Measurements from ENCODE around the gene MRPL53.

The MRPL53 gene

DNA sequence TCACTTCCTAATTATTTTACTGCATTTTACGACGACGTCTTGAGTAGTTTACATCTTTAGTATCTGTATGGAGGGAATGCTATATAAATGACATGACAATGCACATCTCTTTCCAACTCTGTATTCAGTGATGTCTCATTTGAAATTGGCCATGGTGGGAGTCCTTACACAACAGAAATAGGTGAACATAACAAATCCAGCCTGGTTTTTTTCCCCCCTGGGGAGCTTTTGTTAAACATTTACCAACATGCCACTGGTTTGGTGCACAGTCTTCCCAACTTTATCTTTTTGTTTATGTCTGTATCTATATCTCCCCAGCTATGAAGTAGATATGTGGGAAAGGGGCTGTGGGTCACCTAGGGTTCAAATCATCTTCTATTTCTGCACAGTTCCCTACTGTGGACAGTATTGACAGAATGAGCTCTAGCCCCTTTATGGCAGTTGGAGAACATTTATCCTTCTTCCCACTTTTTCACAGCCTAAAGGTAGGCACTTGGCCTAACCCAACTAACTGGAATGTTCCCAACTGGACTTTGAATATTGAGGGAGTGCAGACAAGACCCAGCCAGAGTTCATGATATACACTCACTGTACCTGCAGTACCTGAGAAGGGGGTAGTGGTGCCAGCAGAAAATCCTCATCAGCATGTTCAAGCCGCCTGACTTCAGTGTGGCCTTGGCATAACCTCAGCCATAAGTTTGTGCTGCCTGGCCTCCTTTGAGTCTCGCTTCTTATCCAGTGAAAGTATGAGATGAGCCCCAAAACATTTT, 25.1 kb downstream of the MRPL53 start:
- DNase-seq = no peak

DNA sequence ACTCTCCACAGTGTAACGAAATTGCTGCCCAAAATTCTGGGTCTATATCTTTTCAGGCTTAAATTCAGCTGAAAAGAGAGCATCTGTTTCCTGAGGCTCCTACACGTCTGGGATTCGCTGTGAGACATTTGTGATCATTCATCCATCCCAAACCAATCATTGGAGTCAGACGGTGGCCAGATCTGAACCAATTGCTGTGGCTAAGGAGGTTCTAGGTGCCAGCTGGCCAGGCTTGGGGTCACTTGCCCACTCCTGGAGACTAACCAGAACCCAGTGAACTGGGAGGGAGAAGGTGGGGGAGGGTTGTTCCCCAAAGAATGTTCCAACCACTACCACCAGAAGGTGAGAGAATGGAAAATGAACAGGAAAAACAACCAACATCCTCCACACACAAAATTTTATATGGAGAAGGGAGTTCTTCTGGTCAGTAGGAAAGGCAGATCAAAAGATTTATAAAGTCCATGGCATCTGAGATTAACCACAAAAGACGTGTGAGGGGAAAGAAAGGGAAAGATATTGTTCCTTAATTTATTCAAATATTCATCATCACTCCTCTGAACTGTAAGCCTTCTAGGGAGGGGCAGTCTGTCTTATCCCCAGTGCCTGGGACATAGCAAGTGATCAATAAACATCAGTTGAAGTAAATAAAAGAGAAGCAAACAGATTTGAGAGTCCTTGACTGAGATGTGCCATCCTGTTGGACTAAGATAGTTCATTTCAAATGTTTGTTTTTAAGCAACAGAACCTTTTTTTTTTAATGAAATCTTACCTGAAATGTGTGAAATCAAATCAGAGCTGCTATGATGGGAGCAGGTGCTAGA, 27.8 kb downstream of the MRPL53 start:
- DNase-seq = peak; percentile 23

DNA sequence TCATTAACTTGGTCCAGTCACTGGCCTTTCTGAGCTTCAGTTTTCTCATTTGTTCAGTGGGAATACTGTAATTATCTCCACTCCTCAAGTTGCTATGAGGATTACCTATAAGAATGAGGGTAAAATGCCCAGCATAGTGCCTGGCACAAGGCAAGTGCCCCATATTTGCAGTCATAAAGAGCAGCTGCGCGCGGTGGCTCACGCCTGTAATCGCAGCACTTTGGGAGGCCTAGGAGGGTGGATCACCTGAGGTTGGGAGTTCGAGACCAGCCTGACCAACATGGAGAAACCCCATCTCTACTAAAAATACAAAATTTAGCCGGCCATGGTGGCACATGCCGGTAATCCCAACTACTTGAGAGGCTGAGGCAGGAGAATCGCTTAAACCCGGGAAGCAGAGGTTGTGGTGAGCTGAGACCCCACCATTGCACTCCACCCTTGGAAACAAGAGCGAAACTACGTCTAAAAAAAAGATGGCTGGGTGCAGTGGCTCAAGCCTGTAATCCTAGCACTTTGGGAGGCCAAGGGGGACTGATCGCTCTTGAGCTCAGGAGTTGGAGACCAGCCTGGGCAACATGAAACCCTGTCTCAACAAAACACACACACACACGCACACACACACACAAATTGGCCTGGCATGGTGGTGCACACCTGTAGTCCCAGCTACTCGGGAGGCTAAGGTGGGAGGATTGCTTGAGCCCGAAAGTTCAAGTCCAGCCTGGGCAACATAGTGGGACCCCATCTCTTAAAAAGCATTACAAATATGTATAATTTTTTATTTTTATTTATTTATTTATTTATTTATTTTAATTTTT, 29.8 kb downstream of the MRPL53 start:
- DNase-seq = peak; percentile 14

DNA sequence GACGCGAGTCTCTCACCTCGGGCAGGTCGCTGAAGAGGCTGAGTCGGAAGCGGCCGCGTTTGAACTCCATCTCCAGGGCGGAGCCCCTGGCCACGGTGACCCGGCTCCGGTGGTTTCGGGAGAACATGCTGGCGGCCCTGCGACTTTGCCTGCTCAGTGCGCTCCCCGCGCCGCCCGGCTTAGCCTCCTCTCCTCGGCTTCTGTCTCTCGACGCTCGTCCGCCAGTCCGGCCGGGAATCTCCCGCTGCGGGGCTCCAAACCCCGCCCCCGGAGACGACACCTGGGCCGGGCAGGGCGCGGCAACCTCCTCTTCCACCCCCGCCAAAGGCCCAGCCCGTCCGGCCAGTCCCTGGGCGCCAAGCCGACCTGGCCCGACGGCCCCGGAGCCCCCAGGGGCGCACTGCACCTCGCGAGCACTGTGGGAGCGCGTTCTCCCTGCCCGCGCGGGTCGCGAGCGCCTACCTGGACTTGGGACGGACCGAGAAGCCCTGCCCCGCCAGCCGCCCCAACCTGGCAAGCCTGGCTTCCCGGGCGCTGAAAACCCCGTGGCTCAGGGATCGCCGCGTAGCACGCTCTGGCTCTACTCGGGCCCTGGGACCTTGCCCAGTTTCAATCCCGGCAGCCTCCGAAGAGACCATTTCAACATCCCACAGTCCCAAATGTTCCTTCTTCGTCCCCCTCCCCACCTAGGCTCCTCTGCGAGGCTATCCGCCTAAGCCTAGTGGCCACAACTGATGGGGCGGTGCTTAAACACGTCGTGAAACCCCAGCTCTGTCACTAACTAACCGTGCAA, 30.6 kb downstream of the MRPL53 start, which contains the start of gene RTKN:
Gene RTKN (minus strand): TSS at position 248 of the 793 bp plus-strand sequence. CDS start 121 bp downstream, at position 127.
- peak; percentile 61 for DNase-seq

DNA sequence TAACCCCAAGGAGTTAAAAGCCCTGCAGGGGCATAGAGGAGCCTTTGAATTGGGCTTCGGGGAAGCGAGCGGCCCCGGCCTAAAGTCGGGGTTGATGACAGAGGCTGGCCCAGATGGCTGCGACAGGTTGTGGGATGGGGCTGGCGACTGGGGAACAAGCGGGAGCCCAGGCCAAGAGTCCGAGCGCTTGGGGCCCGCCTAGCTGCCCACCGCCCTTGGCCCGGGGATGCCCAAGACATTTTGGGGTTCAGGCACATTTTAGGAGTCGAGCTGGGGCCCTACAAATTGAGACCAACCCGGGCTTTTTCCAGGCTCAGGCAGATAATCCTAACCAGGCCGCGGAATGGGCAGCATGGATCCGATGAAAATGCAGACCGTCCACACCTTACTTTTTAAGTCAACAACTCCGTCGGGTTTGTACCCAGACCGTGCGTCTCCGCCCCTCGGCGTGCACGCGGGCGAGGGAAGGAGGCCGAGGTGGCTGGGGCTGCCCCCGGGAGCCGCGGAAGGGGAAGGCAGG, 31.2 kb downstream of the MRPL53 start:
- peak; percentile 61 for DNase-seq

DNA sequence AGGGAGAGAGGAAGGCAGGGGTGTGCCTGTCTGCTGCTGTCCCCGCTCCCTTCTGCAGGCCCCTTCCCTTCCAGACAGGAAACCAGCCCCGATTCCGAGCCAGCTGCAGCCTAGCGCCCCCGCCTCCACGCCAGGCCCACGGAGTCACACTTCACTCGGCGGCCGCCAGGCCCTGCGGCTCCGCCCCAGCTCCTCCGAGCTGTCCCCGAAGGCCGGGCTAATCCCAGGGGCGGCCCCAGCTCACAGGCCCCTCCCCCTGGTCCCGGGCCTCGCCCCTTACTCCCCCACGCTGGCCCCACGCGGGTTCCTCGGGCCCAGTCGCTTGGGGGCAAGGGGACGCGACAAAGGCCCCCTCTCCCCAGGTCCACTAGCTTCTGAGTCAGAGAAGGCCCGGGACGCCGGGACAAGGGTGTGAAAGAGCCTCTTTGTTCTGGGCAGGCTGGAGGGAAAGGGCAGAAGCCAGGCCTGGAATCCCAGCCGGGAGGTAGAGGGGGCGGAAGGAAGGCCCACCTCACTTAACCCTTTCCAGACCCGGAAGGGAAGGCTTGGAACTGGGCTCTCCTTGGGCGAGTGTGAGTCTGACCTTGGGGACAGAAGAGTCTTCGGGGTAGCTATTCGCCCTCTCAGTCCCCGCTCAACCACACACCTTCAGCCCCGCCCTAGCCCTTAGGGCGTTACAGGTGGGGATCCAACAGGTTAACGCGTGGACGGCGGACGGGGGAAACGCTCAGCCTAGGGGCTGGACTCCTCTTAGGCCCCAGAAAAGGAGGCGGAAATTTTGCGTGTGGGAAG, 31.9 kb downstream of the MRPL53 start:
- DNase-seq = peak; percentile 96

DNA sequence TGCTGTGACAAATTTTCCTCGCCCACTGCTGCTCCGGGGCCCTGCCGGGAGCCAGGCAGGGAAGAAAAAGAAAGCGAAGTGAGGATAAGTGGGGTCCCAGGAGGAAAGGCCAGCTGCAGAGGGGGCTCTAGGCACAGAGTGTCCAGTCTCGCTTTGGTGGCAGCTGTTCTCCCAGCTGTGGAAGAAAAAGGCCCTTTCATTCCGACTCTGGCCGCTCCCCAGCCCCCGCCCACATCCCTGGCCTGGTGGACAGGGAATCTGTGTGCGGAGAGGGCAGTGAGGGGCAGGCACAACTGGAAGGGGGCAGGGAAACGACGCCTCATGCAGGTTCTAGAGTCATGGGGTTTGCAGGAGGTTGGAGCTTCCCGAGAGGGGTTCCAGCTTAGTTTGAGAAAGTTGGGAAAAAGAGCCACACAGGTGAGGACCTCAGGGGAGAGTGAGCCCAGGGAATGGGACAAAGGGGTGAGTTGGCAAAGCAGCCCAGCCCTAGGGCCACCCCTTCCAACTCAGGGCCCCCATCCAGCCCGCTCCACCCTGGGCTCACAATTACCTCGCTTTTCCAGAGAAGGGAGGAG, 32.6 kb downstream of the MRPL53 start:
- peak; percentile 93 for DNase-seq

DNA sequence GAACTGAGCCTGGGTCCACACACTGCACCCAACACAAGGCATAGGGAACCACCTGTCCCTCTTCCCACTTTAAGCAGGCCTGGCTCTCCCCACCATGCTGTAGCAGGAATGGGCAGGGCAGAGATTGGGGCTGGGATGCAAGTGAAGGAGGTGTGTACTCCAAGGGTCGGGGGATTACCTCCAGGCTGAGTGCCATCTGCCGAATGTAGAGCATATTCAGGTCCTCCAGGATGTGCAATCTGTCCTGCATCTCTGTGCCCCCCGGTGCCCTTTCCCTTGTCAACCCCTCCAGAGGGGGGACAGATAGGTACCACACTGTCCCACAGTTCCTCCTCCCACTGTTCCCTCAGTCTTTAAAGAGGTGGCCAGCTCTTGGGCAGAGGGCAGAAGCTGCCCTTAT, 33.1 kb downstream of the MRPL53 start:
- no peak for DNase-seq

DNA sequence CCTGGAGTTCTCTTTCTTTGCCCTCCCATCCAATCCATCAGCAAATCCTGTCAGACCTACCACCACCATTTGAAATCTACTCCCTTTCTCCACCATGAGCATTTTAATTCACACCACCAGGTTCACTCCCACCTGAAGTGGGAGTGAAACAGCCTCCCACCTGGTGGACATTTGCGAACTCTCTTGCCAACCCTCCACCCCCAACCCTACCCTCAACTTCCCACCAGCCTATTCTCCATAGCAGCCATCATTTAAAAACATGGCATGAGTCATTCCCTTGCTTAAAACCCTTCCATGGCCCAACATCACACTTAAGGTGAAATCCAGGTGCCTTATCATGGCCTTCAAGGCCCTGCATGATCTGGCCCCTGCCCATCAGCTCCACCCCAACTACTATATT, 34.2 kb downstream of the MRPL53 start:
- DNase-seq = peak; percentile 13

DNA sequence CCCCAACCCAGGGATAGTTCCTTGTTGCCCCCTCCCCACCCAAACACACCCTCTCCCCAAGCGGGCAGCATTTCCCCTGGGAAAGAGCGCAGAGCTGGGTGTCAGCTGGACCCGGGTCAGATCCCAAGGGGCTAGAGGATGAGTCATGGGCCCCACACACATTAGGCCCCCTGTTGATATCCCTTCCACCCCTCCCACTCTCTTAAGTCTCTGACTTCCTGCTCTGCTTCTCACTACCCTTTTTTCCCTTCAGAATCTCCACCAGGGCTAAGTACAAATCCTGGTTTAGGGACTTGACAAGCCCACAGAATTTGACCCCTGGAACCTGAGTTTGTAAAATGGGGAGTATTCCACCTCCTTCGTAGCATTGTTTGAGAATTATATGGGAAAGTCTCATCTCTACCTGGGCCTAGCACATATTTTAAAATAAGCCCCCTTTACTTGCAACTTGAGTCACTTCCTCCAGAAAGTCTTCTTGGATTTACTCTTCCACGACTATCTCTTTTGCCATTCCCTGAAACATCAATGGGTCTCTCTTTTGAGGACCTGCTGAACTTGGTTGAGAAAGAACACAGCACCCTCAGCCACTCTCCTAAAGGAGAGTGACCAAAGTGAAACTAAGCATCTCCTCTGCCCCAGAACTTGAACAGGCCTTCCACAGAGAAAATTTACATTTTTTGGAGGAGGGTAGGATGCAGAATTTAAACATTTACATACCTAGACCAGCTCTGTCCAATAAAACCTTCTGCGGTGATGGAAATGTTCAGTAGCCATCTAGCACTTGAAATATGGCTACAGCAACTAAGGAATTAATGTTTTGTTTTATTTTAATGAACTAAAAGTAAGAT, 35.4 kb downstream of the MRPL53 start:
- DNase-seq = peak; percentile 19

DNA sequence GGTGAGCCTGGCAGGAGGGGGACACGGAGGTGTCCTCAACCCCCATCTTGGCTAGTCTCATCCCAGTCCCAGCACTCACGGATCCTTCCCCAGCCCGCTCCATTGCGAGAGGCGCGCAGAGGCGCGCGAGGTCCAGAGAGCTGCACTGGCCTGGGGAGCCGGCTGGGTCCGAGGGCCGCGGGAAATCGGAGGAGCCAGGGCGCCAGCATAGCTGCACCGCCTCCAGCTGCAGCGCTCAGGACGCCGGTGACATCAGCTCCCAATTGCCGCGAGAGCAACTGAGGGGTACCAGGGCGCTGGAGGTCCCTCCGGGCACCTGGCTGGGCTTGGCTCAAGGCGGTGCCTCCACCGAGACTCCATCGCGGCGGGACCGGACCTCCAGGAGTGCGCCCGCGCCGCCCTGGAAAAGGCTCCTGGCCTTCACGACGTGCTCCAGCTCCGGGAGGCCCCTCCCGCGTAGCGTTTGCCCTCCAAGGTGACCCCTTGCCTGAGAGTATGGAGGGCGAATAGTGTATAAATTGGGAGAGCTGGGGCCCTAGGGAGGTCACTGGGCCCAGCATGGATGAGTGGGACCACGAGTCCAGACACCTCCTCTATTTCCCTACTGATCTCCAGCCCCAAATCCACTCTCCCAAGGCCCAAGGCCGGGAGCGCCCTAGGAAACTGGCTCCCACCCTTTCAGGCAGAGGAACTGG, 36.2 kb downstream of the MRPL53 start:
- DNase-seq = peak; percentile 22

DNA sequence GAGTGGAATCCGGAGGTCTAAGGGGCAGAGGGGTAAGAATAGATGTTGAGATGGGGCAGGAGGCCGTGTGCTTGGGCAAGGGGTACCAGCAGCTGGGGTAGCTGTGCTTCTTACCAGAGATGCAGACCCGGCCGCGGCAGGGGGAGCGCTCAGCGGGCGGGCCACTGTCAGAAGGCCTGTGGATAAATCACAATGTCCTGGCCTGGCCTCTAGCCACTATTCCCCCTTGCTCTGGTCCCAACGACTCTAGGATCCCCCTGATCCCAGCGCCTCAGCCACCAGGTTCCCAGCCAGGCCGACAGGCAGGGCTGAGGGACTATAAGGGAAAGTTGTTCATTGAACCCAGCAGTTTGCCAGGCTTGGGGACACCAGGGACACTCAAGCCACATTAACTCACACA, 42.0 kb downstream of the MRPL53 start:
- DNase-seq = no peak

DNA sequence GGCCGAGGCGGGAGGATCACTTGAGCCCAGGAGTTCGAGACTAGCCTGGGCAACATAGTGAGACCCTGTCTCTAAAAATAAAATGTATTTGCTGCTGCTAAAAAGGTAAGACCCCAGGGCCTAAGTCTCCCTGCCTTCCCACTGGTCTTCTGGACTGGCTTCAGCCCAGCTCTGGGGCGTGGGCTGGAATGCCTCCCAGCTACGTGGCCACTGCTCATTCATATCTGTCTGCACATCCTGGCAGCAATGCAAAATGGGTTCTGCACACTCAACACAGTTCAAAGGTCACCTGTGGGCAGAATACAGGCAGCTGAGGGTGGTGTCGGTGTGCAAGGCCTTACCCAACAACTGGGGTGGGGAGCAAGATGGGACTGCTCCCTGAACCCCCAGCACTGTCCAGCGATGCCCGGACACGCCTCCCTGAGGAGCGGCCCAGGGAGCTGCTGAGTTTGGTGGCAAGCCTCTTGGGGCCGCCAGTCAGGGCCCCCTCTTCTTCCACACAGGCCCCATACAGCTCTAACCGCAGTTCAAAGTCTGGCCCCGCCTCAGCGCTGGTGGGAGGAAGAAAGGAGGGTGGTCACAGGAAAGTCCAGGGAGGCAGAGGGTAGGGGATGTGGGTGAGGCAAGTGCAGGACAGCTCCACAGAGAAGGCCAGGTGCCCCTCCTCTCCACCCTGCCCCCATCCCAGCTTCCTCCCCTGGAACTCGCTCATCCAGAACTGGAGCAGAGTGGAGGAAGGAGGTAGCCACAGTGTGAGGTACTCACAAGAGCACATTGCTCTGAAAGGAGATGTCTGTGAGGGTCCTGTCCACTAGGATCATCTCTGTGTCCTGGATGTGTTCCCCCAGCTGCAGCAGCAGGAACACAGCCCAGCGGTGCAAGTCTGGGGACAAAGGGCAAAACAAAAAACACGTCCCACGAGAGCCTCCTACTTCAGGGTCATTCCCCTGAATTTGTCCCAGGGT, 42.7 kb downstream of the MRPL53 start:
- no peak for DNase-seq

DNA sequence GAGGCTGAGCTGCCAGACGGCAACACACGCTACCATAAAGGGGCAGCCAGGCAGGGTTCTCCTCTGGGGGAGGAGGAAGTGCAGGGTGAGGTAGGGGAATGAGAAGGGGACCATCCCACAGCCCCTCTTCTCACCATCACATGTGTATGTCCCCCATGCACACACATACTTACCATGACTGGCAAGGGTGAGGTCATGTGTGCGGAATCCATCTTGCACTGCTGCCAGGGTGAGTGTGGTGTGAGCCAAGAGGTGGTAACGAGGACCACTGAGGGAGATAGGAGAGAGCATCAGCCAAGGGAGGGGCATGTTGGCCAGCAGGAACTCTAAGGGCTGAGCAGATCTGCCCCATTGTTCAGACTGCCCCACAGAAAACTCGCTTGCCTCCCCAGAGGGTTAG, 43.8 kb downstream of the MRPL53 start:
- no peak for DNase-seq

DNA sequence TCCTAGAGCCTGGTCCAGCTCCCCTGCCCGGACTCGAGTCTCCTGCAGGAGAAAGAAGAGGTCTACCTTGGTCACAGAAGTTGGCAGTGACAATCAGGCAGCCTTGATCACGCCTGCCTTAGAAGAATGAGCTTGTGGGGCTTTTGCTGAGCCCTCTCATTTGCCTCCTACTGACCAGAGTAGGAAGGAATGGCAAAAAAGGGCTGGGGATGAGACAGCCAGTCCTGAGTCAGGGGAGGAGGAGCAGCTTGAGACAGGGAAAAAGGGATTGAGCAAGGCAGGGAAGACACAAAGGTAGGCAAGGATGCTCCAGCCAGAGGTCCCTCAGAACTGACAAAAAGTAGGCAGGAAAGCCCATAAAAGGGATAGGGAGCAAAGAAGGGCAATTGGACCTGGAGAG, 44.9 kb downstream of the MRPL53 start:
- DNase-seq = no peak

DNA sequence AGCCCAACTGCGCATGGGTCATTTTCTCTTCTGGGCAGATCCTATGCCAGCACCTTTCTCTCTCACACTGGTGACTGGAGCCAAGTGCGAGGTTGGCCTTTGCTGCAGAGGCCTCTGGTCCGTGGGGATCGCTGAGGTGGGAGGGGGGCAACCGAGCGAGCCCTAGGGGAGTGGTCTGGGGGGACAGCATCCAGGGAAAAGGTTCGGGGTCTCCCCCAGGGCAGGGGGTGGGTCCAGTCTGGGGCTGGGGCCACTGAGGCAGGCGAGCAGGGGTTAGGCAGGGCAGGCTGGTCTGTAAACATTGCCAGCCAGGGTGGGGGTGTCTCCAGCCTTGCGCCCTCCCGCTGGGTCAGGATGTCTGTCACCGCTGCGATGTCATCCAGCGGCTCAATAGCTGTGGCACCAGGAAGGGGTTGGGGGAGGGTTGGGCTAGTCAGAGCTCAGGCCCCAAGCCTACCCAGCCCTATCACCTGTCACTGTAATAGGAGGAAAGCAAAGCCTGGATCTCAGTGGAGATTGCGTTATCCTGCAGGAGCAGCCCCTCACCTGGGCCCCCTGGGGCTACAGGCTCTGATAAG, 46.2 kb downstream of the MRPL53 start:
- DNase-seq = no peak

DNA sequence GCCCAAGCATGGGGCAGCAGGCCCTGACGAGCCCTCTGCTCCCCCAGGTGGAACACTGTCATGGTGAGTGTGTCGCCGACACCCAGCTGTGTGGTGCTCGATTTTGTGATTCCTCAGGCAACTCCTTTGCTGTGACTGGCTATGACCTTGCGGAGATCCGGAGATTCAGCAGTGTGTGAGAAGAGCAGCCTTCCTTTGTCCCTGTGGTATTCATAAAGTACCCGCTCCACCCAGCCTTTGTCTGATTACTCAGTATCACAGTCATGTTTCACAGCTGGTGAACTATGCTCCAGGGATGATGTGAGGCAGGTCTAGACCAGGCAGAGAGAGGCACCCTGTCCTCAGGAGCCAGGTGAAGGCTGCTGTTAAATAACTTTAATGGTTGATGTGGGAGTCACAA, 47.0 kb downstream of the MRPL53 start:
- no peak for DNase-seq

DNA sequence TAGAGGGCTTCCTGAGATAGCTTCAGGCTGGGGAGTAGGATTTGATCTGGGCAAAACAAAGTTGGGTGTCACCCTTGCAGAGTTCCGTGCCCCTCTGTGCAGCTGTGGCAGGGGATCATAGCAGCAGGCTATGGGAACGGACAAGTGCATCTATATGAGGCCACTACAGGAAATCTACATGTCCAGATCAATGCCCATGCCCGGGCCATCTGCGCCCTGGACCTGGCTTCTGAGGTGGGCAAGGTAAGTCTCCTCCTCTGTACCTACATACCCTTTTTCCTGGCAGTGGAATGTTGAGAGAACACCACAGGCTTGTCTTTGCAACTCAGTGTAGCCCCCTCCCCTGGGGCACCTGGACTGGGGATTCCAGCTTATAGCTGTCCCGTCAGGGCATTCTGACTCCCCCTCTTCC, 47.5 kb downstream of the MRPL53 start:
- DNase-seq = no peak

All from femur (tissue), 1 donor.